Vagina (tissue), 2 donors: ENCODE data around the gene ZNF346.

Experiments
- CTCF ChIP-seq, 3 experiments: fragments of 450-650 bp in 2 of 3; fragments of 200-600 bp in 1 of 3; sonication (generic) in 1 of 3; IDR thresholded peaks; one replicate each; pipeline ENCODE4 v1.5.1; 2017 to 2019; ENCODE audit warnings: antibody characterized with exemption in 3 of 3, mild to moderate bottlenecking in 2 of 3, moderate library complexity in 2 of 3
- POLR2A ChIP-seq, 2 donors: fragments of 450-650 bp; IDR thresholded peaks; one replicate each; pipeline ENCODE4 v1.6.1; 2017; ENCODE audit warnings: antibody characterized with exemption in 2 of 2, mild to moderate bottlenecking in 2 of 2, moderate library complexity in 2 of 2

- TF ChIP-seq CTCF (IDR thresholded peaks at IDR 0.05) (no peak), POLR2A (IDR thresholded peaks at IDR 0.05) (no peak)
Observed at GRCh38 chr5:177097016-177097985, 74.8 kb downstream of the ZNF346 start.
